ENCODE data around the gene PDRG1.
A peak's percentile ranks its signal among the peaks of the same experiment; 100 is the strongest.

Gene PDRG1

GRCh38 chr20:31907046-31907445 is 44.8 kb downstream of the PDRG1 start:
- DNase-seq (ENCODE audit: low spot score), result no peak

DNA sequence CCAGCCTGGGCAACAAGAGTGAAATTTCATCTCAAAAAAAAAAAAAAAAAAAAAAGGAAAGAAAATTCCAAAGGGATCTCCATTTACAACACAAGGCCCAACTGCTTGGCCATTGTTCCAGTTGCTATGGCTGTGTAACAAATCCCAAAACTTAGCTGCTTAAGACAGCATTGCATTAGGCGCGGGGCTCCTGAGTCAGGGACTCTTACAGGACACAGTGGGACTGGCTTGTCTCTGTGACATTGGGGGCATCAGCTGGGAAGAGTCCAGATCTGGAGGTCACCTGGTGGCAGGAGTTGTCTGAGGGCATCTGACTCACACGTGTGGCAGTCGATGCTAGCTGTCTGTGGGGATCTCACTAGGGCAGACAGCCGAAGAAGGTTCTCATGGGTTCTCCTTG is 45.8 kb downstream of the PDRG1 start:
- no peak for DNase-seq (ENCODE audit: low spot score)

- no peak for DNase-seq (ENCODE audit: low spot score)
Measured at GRCh38 chr20:31903627-31904386, 48.0 kb downstream of the PDRG1 start.

- no peak for DNase-seq (ENCODE audit: low spot score)
Measured at GRCh38 chr20:31901615-31902014, 50.2 kb downstream of the PDRG1 start.

- DNase-seq (ENCODE audit: low spot score), result no peak
Measured at GRCh38 chr20:31897541-31897940, 54.3 kb downstream of the PDRG1 start.

GRCh38 chr20:31896049-31896448 is 55.8 kb downstream of the PDRG1 start:
- no peak for DNase-seq (ENCODE audit: low spot score)

DNA sequence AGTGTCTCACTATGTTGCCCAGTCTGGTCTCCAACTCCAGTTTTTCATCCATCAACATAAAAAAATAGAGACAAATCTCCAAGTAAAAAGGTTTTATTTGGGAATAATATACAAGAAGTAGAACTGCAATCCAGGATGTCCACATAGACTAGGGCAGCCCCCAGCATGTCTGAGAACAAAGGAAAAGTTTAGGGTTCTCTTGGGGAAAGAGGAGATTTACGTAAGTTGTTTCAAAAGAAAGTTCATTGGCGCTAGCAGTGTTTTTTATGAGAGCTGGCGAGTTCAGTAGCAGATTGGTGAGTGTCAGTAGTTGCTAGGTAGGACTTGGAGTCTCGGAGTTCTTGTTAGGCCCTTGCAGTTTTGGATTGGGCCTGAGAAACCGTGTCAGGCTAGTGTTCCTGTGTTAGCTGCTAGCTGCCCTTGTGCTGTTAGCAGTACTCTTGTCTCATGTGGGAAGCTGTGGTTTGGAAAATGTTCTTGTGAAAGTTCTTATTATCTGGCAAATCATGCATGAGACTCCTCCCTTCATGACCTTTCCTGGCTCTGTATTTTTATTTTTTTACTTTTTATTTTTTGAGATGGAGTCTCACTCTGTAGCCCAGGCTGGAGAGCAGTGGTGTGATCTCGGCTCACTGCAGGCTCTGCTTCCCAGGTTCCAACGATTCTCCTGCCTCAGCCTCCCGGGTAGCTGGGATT is 56.7 kb downstream of the PDRG1 start:
- DNase-seq (ENCODE audit: low spot score), result peak; percentile 80

Measured in GM03348 (cell line).